ENCODE measurements around the gene PLXNA1.

PLXNA1 gene

DNA sequence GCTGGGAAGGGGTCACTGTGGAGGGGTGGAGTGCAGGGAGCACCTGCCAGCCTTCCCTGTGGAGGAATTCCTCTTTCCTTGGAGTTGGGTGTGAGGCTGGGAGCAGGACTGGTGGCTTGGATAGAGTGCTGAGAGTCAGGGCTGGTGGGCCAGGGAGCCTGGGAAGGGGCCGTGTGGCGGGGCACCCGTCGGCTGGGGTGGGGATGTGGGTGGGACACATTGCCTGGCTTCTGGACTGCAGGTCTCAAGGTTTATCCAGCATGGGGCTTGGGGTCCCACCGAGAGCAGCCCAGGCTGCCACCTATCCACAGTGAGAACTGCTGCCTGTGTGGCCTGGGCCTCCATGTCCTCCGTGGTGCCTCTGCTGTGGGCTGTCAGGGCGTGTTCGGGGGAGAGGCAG lies 4.7 kb downstream of the PLXNA1 start:
- DNase-seq (ENCODE audit: low read depth in 2 of 2): no peak

DNA sequence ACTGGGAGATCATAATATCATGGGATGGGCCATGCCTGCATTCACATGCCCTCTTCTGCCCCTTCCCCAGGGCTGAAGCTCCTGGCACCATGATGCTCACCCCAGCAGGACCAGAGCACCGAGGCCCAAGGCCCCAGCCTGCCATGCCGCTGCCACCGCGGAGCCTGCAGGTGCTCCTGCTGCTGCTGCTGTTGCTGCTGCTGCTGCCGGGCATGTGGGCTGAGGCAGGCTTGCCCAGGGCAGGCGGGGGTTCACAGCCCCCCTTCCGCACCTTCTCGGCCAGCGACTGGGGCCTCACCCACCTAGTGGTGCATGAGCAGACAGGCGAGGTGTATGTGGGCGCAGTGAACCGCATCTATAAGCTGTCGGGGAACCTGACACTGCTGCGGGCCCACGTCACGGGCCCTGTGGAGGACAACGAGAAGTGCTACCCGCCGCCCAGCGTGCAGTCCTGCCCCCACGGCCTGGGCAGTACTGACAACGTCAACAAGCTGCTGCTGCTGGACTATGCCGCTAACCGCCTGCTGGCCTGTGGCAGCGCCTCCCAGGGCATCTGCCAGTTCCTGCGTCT lies 5.6 kb downstream of the PLXNA1 start:
- DNase-seq (ENCODE audit: low read depth in 2 of 2): no peak

DNA sequence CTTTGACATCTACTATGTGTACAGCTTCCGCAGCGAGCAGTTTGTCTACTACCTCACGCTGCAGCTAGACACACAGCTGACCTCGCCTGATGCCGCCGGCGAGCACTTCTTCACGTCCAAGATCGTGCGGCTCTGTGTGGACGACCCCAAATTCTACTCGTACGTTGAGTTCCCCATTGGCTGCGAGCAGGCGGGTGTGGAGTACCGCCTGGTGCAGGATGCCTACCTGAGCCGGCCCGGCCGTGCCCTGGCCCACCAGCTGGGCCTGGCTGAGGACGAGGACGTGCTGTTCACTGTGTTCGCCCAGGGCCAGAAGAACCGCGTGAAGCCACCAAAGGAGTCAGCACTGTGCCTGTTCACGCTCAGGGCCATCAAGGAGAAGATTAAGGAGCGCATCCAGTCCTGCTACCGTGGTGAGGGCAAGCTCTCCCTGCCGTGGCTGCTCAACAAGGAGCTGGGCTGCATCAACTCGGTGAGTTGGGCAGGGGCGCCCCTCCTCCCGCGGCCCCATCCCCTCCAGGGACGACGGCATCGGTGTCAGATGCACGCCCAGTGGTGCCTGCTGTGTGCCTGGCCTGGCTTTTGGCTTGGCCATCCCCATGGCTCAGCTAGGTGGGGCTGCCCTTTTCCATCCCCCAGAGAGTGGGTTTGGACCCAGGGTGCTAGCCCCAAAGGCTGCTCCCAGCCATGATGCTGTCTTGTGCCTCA lies 6.6 kb downstream of the PLXNA1 start:
- DNase-seq (ENCODE audit: low read depth in 2 of 2): no peak

DNA sequence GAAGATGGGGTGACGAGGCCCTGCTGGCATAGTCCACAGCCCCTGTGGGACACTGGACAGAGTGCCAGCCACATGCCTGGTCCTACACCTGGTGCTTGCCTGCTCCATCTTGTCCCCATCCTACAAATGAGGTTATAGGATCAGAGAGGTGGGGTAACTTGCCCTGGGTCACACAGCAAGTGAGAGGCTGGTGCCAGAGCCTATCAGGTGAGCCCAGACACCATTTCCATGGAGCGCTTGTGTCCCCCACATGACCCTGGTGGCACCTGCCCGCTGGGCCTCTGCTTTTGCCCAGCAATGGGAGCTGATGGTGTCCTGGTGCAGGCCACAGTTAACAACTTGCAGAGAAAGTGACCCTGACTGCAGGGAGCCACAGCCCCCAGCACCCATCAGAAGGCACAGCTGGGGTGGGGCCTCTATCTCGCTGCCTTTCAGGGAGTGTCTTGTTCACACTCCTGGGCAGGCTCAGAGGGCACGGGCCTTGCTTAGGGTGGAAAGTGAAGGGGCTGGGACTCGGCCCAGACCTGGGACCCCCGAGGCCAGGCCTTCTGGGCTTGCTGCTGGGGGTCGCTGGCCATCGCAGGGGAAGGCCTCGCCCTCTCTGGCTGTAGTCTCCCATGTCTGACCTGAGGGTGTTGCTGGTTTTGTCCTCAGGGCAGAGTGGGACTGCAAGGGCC lies 7.2 kb downstream of the PLXNA1 start:
- no peak for DNase-seq (ENCODE audit: low read depth in 2 of 2)

DNA sequence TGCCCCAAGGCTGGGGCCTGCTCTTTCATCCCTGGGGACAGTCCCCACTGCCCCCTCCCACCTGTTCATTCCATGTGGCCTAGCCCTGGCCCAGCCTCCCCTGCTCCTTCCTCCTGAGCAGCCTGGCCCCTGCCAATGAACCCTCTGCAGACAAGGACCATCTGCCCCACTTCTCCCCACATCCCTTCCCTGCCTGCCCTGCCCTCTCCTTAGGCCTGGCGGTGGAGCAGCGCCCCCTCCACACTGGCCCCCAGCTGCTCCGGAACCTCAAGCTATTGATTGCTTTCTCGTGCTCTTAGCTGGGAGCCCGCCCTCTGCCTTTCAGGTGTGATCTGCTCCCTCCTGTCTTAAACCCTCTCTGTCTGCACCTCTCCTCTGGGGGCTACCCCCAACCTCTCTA lies 8.0 kb downstream of the PLXNA1 start:
- DNase-seq (ENCODE audit: low read depth in 2 of 2): no peak

DNA sequence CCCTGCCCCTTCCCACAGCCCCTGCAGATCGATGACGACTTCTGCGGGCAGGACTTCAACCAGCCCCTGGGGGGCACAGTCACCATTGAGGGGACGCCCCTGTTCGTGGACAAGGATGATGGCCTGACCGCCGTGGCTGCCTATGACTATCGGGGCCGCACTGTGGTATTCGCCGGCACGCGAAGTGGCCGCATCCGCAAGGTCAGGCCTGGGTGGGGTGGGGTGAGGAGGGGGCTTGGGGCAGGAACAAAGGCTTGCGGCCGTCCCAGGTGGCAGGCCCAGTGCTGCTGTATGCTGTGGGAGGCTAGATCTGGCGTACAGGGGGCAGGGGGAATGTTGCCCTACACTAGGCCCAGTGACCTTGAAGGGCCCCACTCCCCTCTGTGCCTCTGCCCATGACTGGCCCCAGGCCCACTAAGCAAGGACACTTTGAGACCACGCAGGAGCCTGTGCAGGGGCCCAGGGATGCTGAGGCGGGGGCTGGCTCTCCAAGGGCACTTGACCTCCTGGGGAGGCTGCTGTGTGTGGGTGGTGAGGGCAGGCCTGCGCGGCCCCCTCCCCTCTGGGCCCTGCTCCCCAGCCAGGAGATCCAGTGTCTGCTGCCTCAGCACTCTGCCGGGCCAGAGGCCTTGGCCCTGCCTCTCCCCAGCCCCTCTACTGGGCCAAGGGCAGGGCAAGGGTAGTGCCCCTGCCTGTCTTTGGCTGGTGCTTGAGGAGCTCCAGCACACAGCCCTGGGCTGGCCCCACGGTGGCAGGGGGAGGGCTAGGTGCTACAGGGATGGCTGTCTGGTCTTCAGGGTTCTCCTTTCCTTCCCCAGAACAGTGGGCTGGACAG lies 8.7 kb downstream of the PLXNA1 start:
- no peak for DNase-seq (ENCODE audit: low read depth in 2 of 2)

DNA sequence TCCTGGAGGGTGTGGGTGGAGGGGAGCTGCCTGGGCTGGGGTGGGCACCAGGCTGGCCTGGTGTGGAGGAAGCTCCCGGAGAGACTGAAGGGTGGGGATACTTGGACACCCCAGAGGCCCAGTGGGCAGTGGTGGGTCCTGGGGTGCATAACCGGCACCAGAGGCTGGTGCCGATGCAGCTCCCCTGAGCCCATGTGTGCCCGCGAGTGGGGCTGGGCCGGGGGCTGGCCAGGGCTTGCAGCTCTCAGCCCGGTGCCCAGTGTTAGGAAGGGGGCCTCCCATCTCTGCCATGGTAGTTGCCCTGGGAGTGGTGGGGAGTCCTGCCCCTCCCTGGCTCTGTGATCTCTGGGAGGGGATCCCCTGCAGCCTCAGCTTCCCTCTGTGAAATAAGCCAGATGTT lies 9.3 kb downstream of the PLXNA1 start:
- no peak for DNase-seq (ENCODE audit: low read depth in 2 of 2)

DNA sequence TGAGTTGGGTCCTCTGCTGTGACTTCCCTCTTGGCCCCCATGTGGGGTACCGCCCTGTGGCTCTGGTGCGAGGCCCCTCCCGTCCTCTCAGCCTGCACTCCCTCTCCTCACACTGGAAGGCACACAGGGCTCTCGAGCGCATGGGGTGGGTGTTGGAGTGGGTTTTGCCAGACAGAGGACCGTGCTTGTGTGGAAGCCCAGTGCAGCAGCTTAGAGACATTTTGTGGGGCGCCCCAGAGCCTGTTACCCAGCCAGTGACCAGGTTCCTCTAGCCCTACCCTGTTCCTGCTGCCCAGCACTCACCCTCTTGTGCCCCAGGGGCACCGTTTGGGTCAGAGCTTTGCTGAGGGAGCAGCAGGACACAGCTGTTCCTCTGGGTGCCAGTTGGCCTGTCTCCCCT lies 9.9 kb downstream of the PLXNA1 start:
- DNase-seq (ENCODE audit: low read depth in 2 of 2): no peak

DNA sequence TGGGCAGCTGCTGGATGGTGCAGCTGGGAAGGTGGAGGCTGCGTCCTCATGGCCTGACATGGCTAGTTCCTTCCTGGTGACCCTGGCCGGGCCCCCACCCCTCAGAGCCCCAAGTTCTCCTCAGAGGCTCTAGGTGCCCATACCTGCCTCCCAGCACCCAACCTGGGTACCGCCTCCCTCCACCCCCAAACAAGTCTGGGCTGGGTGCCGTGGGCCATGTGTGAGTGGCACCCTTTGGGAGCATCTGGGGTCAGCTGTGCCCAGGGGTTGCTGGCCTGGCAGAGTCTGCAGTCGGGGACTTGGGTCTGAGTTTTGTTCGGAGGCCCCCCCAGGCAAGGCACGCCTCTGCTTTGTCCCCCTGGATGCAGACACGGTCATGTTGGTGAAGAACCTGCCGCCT lies 10.5 kb downstream of the PLXNA1 start:
- no peak for DNase-seq (ENCODE audit: low read depth in 2 of 2)

DNA sequence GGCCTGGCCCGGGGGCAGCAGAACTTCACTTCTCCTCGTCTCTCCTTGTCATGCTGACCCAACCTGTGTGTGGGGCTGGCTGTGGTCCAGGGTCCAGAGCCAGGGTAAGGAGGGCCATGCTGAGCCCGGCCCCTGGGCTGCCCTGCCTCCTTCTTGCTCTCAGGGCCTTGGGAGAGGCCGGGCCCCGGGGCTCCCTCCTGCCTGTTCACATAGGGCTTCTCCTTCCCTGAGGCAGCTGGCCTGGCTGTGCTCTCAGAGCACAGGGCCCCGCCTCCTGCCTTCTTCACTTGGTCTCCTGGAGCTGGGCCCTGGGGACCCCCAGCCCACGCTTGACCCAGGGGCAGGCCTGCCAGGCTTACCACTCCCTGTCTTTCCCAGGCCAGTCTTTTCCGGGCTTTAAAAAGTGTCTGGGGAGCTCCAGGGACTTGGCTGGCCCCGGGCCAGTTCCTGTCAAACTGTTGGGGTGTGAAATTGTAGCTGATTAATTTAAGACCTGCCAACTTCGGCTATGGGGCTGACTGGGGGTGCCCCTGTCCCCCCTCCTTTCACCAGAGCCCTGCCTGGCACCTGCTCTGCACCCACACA lies 11.8 kb downstream of the PLXNA1 start:
- DNase-seq (ENCODE audit: low read depth in 2 of 2): no peak

DNA sequence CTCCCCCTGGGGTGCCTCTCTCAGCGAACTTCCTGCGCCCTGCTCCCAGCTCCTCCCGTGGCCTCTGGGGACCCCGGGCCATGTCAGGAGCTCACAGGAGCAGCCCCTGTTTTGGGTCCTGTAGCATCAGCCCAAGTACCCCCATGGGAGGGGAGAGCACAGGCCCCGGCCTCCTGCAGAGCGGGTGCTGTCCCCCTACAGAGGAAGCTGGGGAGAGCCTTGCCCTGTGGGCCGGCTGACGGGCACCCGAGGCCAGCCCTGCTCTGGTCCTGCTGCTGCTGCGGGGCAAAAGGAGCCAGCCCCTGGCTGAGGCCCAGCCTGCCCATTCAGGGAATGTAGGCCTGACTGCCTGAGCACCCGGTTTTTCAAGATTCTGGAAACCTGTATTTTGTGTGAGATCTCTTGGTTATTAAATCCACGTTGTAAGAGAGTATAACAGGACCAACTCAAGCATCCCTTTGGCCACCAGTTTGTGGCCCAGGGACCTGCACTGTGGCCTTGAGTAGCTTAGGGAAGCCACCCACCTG lies 12.4 kb downstream of the PLXNA1 start:
- DNase-seq (ENCODE audit: low read depth in 2 of 2): no peak

DNA sequence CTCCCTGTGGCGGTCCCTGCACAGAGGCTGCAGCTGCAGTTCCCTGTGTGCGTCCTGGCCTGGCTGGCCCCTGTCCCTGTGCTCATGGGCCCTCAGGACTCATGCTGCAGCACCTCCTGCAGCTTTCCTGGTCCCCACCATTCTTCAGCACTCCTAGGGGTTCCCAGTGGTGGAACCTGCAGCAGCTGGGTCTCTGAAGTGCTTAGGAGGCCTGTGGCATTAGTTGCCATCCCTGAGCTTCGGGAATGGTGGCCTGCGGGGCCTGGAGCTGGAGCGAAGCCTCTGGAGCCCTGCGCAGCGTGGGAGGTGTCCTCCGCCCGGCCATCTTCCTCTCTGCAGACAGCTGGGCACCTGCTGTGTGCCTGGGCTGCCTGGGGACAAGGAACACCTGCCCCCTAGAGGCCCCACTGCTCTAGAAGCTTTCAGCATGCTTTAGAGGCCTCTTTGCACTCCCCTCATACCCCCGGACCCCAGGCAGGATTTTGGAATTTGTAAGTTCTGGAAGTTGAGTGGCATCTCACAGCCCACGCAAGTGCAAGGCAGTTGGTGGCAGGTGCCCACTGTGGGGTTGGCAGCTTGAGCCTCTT lies 13.1 kb downstream of the PLXNA1 start:
- no peak for DNase-seq (ENCODE audit: low read depth in 2 of 2)

DNA sequence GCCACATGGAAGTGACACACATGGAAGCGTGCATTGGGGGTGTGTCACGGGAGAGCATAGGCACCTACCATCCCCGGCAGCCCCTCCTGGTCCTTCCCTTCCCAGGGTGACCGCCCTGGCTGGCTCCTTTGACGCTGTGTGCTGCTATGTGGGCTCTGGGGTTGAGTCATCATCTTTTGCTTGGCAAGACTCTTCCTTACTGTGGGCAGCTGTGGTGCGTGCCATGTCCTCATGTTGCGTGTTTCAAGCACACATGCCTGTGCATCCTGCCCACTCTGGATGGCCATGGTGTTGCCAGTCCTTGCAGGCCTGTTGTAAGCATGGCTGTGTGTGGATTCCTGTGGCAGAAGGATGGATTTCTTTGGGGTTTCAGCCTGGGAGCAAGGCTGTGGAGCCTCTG lies 14.0 kb downstream of the PLXNA1 start:
- no peak for DNase-seq (ENCODE audit: low read depth in 2 of 2)

DNA sequence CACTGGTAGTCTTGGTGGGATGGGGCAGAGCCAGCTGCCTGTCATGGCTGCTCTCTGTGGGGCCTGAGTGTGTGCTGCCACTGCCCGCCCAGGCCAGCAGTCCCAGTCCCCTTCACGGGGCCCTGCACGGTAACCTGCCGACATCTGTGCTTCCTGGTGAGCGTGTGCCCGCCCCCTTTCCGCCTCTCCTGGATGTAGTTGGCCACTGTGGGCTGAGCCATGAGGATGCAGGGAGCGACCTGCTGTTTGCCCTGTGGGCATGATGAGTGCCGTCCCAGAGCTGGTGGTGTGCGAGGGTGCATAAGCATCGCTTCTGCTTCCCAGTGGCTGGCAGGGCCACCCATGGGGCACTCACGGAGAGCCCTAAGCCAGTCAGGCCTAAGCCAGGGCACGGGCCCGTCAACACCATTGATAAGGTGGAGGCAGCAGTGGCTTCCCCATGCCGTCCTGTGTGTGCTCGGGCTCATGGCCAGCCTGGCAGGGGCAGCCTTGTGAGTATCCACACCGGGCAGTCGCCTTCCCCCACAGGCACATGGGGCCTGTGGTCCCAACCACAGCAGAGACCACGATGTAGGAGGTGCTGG lies 14.6 kb downstream of the PLXNA1 start:
- DNase-seq (ENCODE audit: low read depth in 2 of 2): no peak

DNA sequence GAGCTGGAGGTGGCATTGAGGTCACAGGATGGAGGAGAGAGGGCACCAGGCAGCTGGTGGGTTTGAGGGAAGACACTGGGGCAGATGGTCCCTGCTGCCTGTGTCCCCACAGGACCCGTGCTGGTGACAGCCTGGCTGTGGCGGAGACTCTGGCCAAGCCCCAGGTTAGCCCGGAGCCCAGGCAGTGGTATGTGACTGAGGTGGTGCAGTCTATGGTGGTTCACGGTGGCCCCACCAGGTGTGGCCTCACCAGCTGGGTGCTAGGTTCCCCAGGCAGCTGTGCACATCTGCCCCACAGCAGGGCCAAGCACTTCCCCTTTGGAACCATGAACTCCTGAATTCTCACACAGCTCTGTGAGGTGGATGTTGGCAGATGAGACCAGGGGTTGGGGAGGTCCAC lies 15.4 kb downstream of the PLXNA1 start:
- DNase-seq (ENCODE audit: low read depth in 2 of 2): no peak

DNA sequence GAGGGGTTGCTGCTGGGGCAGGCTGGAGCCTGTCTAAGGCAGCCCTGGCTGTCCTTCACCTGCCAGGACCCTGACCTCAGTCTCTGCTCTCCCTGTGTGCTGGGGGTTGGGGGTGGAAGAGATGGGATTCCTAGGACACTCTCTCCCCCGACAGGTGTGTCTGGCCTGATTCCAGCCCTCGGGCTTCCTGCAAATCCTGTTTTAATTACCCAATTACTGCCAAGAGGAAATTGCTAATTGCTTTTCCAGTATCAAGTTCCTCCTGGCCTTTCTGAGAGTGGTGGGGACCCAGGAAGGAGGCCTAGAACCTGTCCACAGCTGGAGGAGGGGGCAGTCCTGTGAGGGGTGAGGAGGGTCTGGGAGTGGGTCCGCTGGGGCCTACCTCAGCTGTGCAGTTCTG lies 15.8 kb downstream of the PLXNA1 start:
- DNase-seq (ENCODE audit: low read depth in 2 of 2): no peak

DNA sequence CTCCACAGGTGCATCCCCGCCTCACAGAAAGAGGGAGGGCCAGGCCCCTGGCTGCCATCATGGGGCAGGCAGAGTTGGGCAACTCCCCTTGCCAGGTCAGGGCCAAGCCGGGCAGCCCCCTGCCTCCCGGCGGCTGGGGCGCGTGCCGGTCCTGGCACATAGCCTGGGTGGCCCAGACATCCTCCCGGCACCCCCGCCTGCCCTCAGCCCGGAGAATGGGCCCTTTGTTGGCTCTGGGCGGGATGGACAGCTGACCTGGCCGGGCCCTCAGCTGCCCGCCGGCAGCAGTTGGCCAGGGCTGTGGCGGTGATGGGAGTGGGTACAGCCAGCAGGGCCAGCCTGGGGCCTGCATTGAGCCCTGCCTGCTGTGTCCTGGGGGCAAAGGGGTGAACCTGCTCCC lies 16.5 kb downstream of the PLXNA1 start:
- no peak for DNase-seq (ENCODE audit: low read depth in 2 of 2)

DNA sequence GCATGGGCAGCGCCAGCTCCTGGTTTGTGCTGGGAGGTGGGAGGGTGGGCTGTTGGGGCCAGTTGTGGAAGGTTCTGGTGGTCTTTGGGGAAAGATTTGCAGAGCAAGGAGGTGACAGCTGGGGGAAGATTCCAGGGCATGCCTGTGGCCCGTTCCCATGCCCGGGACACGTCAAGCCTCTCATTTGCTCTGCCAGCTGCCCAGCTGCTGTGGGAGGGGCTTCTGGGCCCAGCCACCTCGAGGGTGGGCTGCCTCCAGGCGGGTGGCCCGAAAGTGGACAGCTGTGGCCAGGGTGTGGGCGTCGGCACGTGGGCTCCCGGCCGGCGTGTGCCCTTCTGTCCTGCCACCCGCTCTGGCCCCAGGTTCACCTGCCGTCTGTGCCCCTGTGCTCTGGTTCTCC lies 17.2 kb downstream of the PLXNA1 start:
- DNase-seq (ENCODE audit: low read depth in 2 of 2): no peak

DNA sequence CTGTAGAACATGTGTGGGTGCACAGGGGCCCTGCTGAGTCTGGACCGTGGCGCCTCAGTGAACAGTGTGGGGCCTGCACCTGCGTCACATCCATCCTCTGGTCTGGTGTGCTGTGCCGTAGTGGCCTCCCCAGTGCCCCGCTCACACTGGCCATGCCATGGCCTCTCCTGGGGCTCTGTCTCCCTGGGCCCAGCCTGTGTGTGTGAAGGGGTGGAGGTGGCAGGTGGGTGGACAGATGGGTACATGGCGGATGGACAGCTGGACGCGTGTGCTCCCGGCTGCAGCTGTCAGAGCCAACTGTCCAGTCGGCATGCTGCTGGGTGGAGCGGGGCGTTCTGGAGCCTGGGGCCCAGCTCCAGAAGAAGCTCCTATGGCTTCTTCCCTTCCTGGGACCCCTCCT lies 17.8 kb downstream of the PLXNA1 start:
- DNase-seq (ENCODE audit: low read depth in 2 of 2): no peak

DNA sequence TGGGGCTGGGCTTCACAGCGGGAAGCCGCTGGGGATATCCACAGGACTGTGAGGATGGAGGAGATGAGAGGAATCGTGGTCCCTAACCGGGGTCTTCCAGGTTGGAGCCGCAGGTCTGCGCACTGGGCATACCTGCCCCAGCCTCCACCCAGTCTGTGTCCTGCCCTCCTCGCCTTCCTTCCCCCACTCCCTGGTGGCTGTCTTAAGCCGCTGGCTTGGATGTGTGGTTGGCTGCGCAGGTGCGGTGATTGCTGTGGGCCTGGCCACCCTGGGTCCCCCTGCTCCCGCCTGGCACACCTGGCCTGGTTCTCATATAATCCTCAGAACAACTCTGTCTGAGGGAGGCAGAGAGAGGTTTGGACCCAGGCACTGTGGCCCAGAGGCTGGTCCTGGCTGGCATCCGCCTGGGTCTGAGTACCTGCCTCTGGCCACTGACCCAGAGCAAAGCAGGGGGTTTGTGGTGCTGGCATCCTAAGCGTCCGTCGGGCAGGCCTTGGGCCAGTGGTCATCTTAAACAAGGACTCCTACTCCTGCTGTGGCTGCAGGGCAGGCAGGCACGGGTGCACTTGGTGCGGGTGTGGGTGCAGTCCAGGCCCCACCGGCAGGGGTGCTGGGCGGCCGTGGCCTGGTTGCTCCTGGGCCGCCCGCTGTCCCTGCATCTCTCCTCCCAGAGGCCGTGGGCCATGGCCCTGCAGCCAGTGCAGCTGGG lies 18.7 kb downstream of the PLXNA1 start:
- no peak for DNase-seq (ENCODE audit: low read depth in 2 of 2)
